HEK293 (cell line): ENCODE data around the gene DYRK4.

Experiments used
- CTCF ChIA-PET: fragments of 350-600 bp; formaldehyde crosslinking; extraction: SDS; loops from one replicate; lab custom pipeline; 2021; ENCODE audit warnings: antibody characterized with exemption; lab: Yijun Ruan, JAX
- POLR2A ChIA-PET: fragments of 300-600 bp; formaldehyde crosslinking; extraction: SDS; loops from one replicate; lab custom pipeline; 2020; ENCODE audit warnings: antibody characterized with exemption, inconsistent platforms; lab: Yijun Ruan, JAX
- H3K27ac ChIP-seq: fragments of 200-500 bp; sonication (Bioruptor generic); 2 replicates; pipeline ENCODE4 v1.5.1; 2014; ENCODE audit warnings: low read depth, low read length, control low read depth, inconsistent platforms; ENCODE audit errors: extremely low read depth
- H3K36me3 ChIP-seq, 2 experiments: fragments of 200-500 bp in 1 of 2; sonication (Bioruptor generic) in 1 of 2; 1 replicate in 1 of 2; 2 replicates in 1 of 2; pipeline ENCODE4 v1.5.1; 2014 to 2017; ENCODE audit warnings: inconsistent platforms in 2 of 2, low read length in 2 of 2; ENCODE audit not compliant: control insufficient read depth in 2 of 2, insufficient read depth in 1 of 2
- H3K4me1 ChIP-seq: fragments of 200-500 bp; sonication (Bioruptor generic); 2 replicates; pipeline ENCODE4 v1.5.1; 2014; ENCODE audit warnings: mild to moderate bottlenecking, low read length, inconsistent platforms; ENCODE audit not compliant: control insufficient read depth, insufficient read depth
- H3K4me3 ChIP-seq: 2 replicates; pipeline ENCODE4 v1.5.1; 2011; ENCODE audit warnings: low read depth, mild to moderate bottlenecking, control low read depth, low read length, moderate library complexity
- H3K9me3 ChIP-seq: fragments of 200-500 bp; sonication (Bioruptor generic); 2 replicates; pipeline ENCODE4 v1.5.1; 2014; ENCODE audit warnings: low read depth, low read length, inconsistent platforms; ENCODE audit not compliant: control insufficient read depth, insufficient read depth
- BCL11A ChIP-seq: fragments of 450-650 bp; formaldehyde crosslinking; IDR thresholded peaks from 2 replicates; pipeline ENCODE4 v1.5.1; 2016; ENCODE audit warnings: low read depth, missing biosample characterization, missing genetic modification characterization
- GLIS2 ChIP-seq: fragments of 450-650 bp; formaldehyde crosslinking; IDR thresholded peaks from 2 replicates; pipeline ENCODE4 v1.5.1; 2016; ENCODE audit warnings: missing biosample characterization, missing genetic modification characterization
- SCRT2 ChIP-seq: fragments of 450-650 bp; formaldehyde crosslinking; IDR thresholded peaks from 2 replicates; pipeline ENCODE4 v1.5.1; 2016; ENCODE audit warnings: missing biosample characterization, missing genetic modification characterization
- ZFHX2 ChIP-seq: fragments of 450-650 bp; formaldehyde crosslinking; conservative IDR thresholded peaks from 2 replicates; pipeline ENCODE4 v1.5.1; 2016; ENCODE audit warnings: missing biosample characterization, missing genetic modification characterization
- ZFP3 ChIP-seq: fragments of 450-650 bp; formaldehyde crosslinking; IDR thresholded peaks from 2 replicates; pipeline ENCODE4 v1.5.1; 2016; ENCODE audit warnings: low read depth, missing biosample characterization, missing genetic modification characterization
- ZNF248 ChIP-seq: fragments of 450-650 bp; formaldehyde crosslinking; IDR thresholded peaks from 2 replicates; pipeline ENCODE4 v1.5.1; 2017; ENCODE audit warnings: missing biosample characterization, missing genetic modification characterization
- ZNF311 ChIP-seq: fragments of 450-650 bp; formaldehyde crosslinking; IDR thresholded peaks from 2 replicates; pipeline ENCODE4 v1.5.1; 2017; ENCODE audit warnings: missing biosample characterization, missing genetic modification characterization, borderline replicate concordance
- ZNF404 ChIP-seq: fragments of 450-650 bp; formaldehyde crosslinking; IDR thresholded peaks from 2 replicates; pipeline ENCODE4 v1.5.1; 2017; ENCODE audit warnings: missing biosample characterization, missing genetic modification characterization
- ZNF416 ChIP-seq: fragments of 450-650 bp; formaldehyde crosslinking; IDR thresholded peaks from 2 replicates; pipeline ENCODE4 v1.5.1; 2016; ENCODE audit warnings: missing biosample characterization, missing genetic modification characterization
- ZNF623 ChIP-seq: fragments of 450-650 bp; formaldehyde crosslinking; IDR thresholded peaks from 2 replicates; pipeline ENCODE4 v1.5.1; 2016; ENCODE audit warnings: missing biosample characterization, missing genetic modification characterization
- ZNF701 ChIP-seq: fragments of 450-650 bp; formaldehyde crosslinking; IDR thresholded peaks from 2 replicates; pipeline ENCODE4 v1.5.1; 2016; ENCODE audit warnings: missing biosample characterization, missing genetic modification characterization
- ZNF843 ChIP-seq: fragments of 450-650 bp; formaldehyde crosslinking; IDR thresholded peaks from 2 replicates; pipeline ENCODE4 v1.5.1; 2016; ENCODE audit warnings: missing biosample characterization, missing genetic modification characterization
- TF ChIP-seq, protein P1 (sequence below): fragments of 450-650 bp; formaldehyde crosslinking; IDR thresholded peaks from 2 replicates; pipeline ENCODE4 v1.5.1; 2016; ENCODE audit warnings: missing biosample characterization, missing genetic modification characterization, borderline replicate concordance
- TF ChIP-seq, protein P2 (sequence below): fragments of 450-650 bp; formaldehyde crosslinking; IDR thresholded peaks from 2 replicates; pipeline ENCODE4 v1.5.1; 2017; ENCODE audit warnings: missing biosample characterization, missing genetic modification characterization

DYRK4 gene

DNA sequence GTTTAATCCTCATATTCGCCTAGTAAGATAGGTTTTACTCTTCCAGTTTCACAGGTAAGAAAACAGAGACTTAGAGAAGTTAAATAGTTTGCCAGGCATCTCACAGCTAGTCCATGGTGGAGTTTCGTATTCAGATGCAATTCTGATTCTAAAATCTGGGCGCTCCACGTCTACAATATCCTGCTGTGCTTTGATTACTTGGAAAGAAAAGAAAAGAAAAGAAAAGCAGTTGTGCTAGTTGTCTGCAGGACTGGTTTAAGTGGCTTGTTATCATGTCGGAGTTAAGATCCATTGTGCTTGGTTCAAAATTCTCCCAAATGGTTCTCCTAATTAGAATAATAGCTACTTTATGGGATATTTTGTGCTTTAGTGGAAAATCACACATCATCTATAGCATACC, 68.3 kb downstream of the DYRK4 start (continued):
- TF ChIP-seq GLIS2 (tag by site-specific recombination) (no peak), ZFP3 (tag by site-specific recombination) (no peak), SCRT2 (tag by site-specific recombination) (no peak), ZNF404 (no peak), ZNF416 (tag by site-specific recombination) (no peak), ZNF623 (tag by site-specific recombination) (no peak), BCL11A (no peak)
- TF ChIP-seq, protein P1, sequence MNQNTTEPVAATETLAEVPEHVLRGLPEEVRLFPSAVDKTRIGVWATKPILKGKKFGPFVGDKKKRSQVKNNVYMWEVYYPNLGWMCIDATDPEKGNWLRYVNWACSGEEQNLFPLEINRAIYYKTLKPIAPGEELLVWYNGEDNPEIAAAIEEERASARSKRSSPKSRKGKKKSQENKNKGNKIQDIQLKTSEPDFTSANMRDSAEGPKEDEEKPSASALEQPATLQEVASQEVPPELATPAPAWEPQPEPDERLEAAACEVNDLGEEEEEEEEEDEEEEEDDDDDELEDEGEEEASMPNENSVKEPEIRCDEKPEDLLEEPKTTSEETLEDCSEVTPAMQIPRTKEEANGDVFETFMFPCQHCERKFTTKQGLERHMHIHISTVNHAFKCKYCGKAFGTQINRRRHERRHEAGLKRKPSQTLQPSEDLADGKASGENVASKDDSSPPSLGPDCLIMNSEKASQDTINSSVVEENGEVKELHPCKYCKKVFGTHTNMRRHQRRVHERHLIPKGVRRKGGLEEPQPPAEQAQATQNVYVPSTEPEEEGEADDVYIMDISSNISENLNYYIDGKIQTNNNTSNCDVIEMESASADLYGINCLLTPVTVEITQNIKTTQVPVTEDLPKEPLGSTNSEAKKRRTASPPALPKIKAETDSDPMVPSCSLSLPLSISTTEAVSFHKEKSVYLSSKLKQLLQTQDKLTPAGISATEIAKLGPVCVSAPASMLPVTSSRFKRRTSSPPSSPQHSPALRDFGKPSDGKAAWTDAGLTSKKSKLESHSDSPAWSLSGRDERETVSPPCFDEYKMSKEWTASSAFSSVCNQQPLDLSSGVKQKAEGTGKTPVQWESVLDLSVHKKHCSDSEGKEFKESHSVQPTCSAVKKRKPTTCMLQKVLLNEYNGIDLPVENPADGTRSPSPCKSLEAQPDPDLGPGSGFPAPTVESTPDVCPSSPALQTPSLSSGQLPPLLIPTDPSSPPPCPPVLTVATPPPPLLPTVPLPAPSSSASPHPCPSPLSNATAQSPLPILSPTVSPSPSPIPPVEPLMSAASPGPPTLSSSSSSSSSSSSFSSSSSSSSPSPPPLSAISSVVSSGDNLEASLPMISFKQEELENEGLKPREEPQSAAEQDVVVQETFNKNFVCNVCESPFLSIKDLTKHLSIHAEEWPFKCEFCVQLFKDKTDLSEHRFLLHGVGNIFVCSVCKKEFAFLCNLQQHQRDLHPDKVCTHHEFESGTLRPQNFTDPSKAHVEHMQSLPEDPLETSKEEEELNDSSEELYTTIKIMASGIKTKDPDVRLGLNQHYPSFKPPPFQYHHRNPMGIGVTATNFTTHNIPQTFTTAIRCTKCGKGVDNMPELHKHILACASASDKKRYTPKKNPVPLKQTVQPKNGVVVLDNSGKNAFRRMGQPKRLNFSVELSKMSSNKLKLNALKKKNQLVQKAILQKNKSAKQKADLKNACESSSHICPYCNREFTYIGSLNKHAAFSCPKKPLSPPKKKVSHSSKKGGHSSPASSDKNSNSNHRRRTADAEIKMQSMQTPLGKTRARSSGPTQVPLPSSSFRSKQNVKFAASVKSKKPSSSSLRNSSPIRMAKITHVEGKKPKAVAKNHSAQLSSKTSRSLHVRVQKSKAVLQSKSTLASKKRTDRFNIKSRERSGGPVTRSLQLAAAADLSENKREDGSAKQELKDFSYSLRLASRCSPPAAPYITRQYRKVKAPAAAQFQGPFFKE: no peak
- TF ChIP-seq, protein P2, sequence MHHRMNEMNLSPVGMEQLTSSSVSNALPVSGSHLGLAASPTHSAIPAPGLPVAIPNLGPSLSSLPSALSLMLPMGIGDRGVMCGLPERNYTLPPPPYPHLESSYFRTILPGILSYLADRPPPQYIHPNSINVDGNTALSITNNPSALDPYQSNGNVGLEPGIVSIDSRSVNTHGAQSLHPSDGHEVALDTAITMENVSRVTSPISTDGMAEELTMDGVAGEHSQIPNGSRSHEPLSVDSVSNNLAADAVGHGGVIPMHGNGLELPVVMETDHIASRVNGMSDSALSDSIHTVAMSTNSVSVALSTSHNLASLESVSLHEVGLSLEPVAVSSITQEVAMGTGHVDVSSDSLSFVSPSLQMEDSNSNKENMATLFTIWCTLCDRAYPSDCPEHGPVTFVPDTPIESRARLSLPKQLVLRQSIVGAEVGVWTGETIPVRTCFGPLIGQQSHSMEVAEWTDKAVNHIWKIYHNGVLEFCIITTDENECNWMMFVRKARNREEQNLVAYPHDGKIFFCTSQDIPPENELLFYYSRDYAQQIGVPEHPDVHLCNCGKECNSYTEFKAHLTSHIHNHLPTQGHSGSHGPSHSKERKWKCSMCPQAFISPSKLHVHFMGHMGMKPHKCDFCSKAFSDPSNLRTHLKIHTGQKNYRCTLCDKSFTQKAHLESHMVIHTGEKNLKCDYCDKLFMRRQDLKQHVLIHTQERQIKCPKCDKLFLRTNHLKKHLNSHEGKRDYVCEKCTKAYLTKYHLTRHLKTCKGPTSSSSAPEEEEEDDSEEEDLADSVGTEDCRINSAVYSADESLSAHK: no peak

DNA sequence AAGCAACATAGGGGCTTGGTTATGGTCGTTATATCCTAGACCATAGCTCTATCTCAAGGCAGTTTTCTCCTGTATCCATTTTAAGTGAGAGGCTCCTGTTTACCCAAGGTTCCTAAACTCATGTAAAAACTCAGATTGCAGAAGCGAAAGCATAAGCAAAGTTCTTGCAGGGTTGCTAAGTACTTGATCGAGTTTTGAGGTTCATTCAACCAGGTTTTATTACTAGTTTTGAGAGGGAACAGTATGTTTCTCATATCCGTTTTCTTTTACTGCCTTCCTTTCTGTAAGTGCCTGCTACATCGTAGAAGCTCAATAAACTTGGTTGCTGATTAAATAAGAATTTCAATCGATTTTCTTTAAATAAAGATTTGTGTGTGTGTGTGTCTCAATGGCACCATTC, 81.7 kb downstream of the DYRK4 start:
- POLR2A ChIA-PET: no interaction called here

More for the DNA sequence above, 81.7 kb downstream of the DYRK4 start:
- Histone ChIP-seq H3K4me3 (no peak overlapping the region), H3K9me3 (no peaks in the 10 kb centered on the region), H3K36me3 (no peaks in the 10 kb centered on the region), H3K27ac (no peak overlapping the region)
- CTCF ChIA-PET: interaction anchor here (0.7 to 2.7 kb wide), 2 partner anchors 39 to 258 kb away, joined by 3 to 10 read pairs; no protein-coding TSS in a partner anchor
- no peak for TF ChIP-seq ZNF843
- no peak for TF ChIP-seq ZNF311 (tag by site-specific recombination)
- TF ChIP-seq ZNF248: no peak
- TF ChIP-seq, protein P1: no peak
- TF ChIP-seq ZFHX2: no peak
- TF ChIP-seq ZNF701: no peak
- TF ChIP-seq, all 188 proteins: peak for 0
- H3K4me1 ChIP-seq: no peaks in the 10 kb centered on the region
